Gastrocnemius medialis (tissue), 4 donors: ENCODE data around the gene MAML2. TPM values are rescaled to one million over a fixed set of nuclear protein-coding genes. Genes with fewer than 3 reads are reported as not detected.

Source experiments
- ATAC-seq, 2 donors: fragments of 150-250 bp; one replicate each; pipeline ENCODE4 v1.9.1; 2016
- DNase-seq, 2 donors: peaks; one replicate each; pipeline ENCODE4 v3.0.0-alpha.2; 2019
- H3K27ac ChIP-seq, 4 donors: fragments of 200-600 bp; sonication (generic); 1 replicate in 1 of 4; 2 replicates in 3 of 4; pipeline ENCODE4 v1.5.1; 2016 to 2018; ENCODE audit warnings: mild to moderate bottlenecking in 2 of 4, moderate library complexity in 1 of 4
- H3K27me3 ChIP-seq, 3 donors: fragments of 200-600 bp; sonication (generic) in 2 of 3; 1 replicate in 1 of 3; 2 replicates in 2 of 3; pipeline versions ENCODE4 v1.5.1 to v1.6.0; 2016 to 2019; ENCODE audit warnings: mild to moderate bottlenecking in 1 of 3, moderate library complexity in 1 of 3
- H3K36me3 ChIP-seq, 2 donors: fragments of 200-600 bp; sonication (generic) in 1 of 2; one replicate each; pipeline ENCODE4 v1.5.1; 2017 to 2018
- H3K4me1 ChIP-seq, 2 donors: fragments of 200-600 bp; sonication (generic) in 1 of 2; one replicate each; pipeline ENCODE4 v1.5.1; 2016 to 2017; ENCODE audit warnings: mild to moderate bottlenecking in 2 of 2
- H3K4me3 ChIP-seq, 4 donors: fragments of 200-600 bp; sonication (generic) in 3 of 4; 1 replicate in 1 of 4; 2 replicates in 3 of 4; pipeline ENCODE4 v1.5.1; 2016 to 2019; ENCODE audit warnings: mild to moderate bottlenecking in 2 of 4
- H3K9me3 ChIP-seq, 3 donors: fragments of 200-600 bp; sonication (generic) in 2 of 3; 1 replicate in 1 of 3; 2 replicates in 2 of 3; pipeline ENCODE4 v1.5.1; 2016 to 2019
- CTCF ChIP-seq, 5 experiments: fragments of 450-650 bp in 3 of 5; fragments of 200-600 bp in 2 of 5; sonication (generic) in 2 of 5; IDR thresholded peaks in 4 of 5; conservative IDR thresholded peaks in 1 of 5; 1 replicate in 4 of 5; 2 replicates in 1 of 5; pipeline ENCODE4 v1.5.1; 2016 to 2019; ENCODE audit warnings: antibody characterized with exemption in 5 of 5, mild to moderate bottlenecking in 3 of 5, moderate library complexity in 3 of 5
- POLR2A ChIP-seq, 2 donors: fragments of 450-650 bp; IDR thresholded peaks; one replicate each; pipeline ENCODE4 v1.6.1; 2017; ENCODE audit warnings: antibody characterized with exemption in 2 of 2, mild to moderate bottlenecking in 2 of 2, moderate library complexity in 2 of 2
- in situ Hi-C, 4 donors: fragments of 200-750 bp; cut with MboI; loops; one replicate each; pipeline versions ENCODE4 v1.15.0 to v1.8.0; 2017; ENCODE audit warnings: low sequenced_read_pairs in 4 of 4
- intact Hi-C: fragments of 100-400 bp; cut with DNase I; formaldehyde crosslinking; loops from one replicate; pipeline ENCODE4 v1.15.1; 2023; ENCODE audit warnings: low total_unique reads
- total RNA-seq, 4 donors: library from RNA; depleted of rRNA; stranded (reverse); fragments of >200 nt; gene quantifications; one replicate each; pipeline versions ENCODE4 v1.1.0 to v1.2.3, GENCODE V29; 2016

Gene MAML2
- total RNA-seq, 4 donors from 2014 or later = 4.1 to 6.3 (median 4.8) TPM

DNA sequence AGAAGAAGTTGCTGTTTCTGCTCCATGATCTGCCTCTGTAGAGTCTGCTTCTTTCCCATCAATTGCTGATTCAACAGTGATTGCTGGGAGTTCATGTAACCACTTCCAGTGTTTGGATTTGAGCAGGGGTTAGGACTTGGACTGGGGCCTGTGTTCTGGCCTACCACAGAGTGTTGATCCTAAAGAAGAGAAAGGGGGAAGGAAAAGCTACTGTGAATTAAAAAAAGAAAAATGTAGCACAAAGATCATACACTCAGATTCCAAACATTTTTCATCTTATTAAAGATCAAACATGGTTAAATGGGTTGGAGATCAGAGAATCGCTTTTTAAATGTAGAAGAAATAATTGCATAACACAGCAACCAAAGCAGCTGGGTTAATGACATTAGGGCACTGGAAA lies 351.4 kb downstream of the MAML2 start:
- Histone ChIP-seq H3K27ac (no peak overlapping the region), H3K9me3 (no peaks in the 10 kb centered on the region), H3K4me3 (no peak overlapping the region), H3K36me3 (no peaks in the 10 kb centered on the region), H3K4me1 (no peaks in the 10 kb centered on the region), H3K27me3 (no peaks in the 10 kb centered on the region)
- intact Hi-C loops = no loop called here
- ATAC-seq (no peak), DNase-seq (no peak)
- TF ChIP-seq CTCF (IDR thresholded peaks at IDR 0.05 in 4 of 5, conservative IDR thresholded peaks at IDR 0.05 in 1 of 5) (no peak), POLR2A (IDR thresholded peaks at IDR 0.05) (no peak)
- in situ Hi-C loops = no loop called here

DNA sequence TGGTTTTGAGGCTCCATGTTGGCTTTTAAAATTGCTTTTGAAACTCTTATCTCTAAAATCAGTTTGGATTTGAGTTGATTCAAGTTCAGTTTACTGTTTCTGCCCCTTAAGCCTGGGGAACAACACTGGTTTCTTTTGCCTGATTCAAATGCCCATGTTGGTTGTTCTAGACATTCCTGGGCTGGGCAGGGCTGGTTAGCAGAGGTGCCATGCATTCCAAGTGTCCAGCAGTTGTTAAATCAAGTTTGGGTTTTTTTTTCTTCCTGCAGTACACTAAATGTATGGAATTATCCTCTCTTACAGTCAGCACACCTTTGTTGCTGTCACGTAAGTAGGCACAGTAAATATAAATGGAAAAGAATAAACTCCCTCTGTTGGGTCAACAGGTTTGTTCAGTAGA lies 351.9 kb downstream of the MAML2 start:
- DNase-seq (no peak), ATAC-seq (no peak)
- no peak overlapping the region for H3K27ac ChIP-seq
- no peaks in the 10 kb centered on the region for H3K9me3 ChIP-seq
- intact Hi-C loops = no loop called here
- H3K4me3 ChIP-seq = no peak overlapping the region
- H3K27me3 ChIP-seq = no peaks in the 10 kb centered on the region
- no peaks in the 10 kb centered on the region for H3K36me3 ChIP-seq
- H3K4me1 ChIP-seq = no peaks in the 10 kb centered on the region
- in situ Hi-C loops = no loop called here
- TF ChIP-seq POLR2A (IDR thresholded peaks at IDR 0.05) (no peak), CTCF (IDR thresholded peaks at IDR 0.05 in 4 of 5, conservative IDR thresholded peaks at IDR 0.05 in 1 of 5) (no peak)

- Histone ChIP-seq H3K27me3 (no peaks in the 10 kb centered on the region), H3K4me1 (no peaks in the 10 kb centered on the region), H3K27ac (no peak overlapping the region), H3K36me3 (no peaks in the 10 kb centered on the region), H3K9me3 (no peaks in the 10 kb centered on the region), H3K4me3 (no peak overlapping the region)
- no peak for ATAC-seq
- TF ChIP-seq POLR2A (IDR thresholded peaks at IDR 0.05) (no peak), CTCF (IDR thresholded peaks at IDR 0.05 in 4 of 5, conservative IDR thresholded peaks at IDR 0.05 in 1 of 5) (no peak)
- intact Hi-C loops (no loop called here), in situ Hi-C loops (no loop called here)
- DNase-seq = no peak
These were observed 353.2 kb downstream of the MAML2 start for GRCh38 chr11:95989780-95990179.

GRCh38 chr11:95989076-95989605 lies 353.9 kb downstream of the MAML2 start:
- intact Hi-C loops = no loop called here
- in situ Hi-C loops = no loop called here
- ATAC-seq = no peak

More at GRCh38 chr11:95989076-95989605, 353.9 kb downstream of the MAML2 start:
- Histone ChIP-seq H3K4me1 (no peaks in the 10 kb centered on the region), H3K27ac (no peak overlapping the region), H3K36me3 (no peaks in the 10 kb centered on the region), H3K27me3 (no peaks in the 10 kb centered on the region), H3K9me3 (no peaks in the 10 kb centered on the region), H3K4me3 (no peak overlapping the region)
- DNase-seq = no peak
- TF ChIP-seq CTCF (IDR thresholded peaks at IDR 0.05 in 4 of 5, conservative IDR thresholded peaks at IDR 0.05 in 1 of 5) = no peak
- TF ChIP-seq POLR2A (IDR thresholded peaks at IDR 0.05) = no peak
